IPS-15b (cell line): ENCODE measurements around the gene ASMTL.
"Not testable (repeated sequence)": the region's sequence is repeated elsewhere in the genome, so short reads cannot be mapped to it uniquely, and the experiment has no call there.

Source experiments
- H3K27me3 ChIP-seq: one replicate; pipeline ENCODE4 v1.6.1; 2013; ENCODE audit warnings: low read length; ENCODE audit not compliant: control insufficient read depth, insufficient read depth
- H3K36me3 ChIP-seq: one replicate; pipeline ENCODE4 v1.6.1; 2013; ENCODE audit warnings: low read length; ENCODE audit not compliant: control insufficient read depth, insufficient read depth
- H3K4me1 ChIP-seq: one replicate; pipeline ENCODE4 v1.6.1; 2013; ENCODE audit warnings: mild to moderate bottlenecking, low read length; ENCODE audit not compliant: control insufficient read depth, insufficient read depth
- H3K4me3 ChIP-seq: one replicate; pipeline ENCODE4 v1.5.1; 2013; ENCODE audit warnings: low read depth, low read length
- H3K9ac ChIP-seq: one replicate; pipeline ENCODE4 v1.6.1; 2013; ENCODE audit warnings: low read depth, mild to moderate bottlenecking, low read length
- H3K9me3 ChIP-seq: one replicate; pipeline ENCODE4 v1.6.1; 2013; ENCODE audit warnings: mild to moderate bottlenecking, low read length; ENCODE audit not compliant: control insufficient read depth, insufficient read depth

The ASMTL gene

DNA sequence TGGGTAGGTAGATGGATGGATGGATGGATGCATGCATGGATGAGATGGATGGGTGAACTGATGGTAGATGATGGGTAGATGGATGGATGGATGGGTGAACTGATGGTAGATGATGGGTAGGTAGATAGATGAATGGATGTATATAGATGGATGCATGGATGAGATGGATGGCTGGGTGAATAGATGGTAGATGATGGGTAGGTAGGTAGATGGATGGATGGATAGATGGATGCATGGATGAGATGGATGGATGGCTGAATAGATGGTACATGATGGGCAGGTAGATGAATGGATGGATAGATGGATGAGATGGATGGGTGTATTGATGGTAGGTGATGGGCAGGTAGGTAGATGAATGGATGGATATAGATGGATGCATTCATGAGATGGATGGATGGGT is 45.7 kb downstream of the ASMTL start:
- Histone ChIP-seq H3K9ac (no peak overlapping the region), H3K4me1 (no peaks in the 10 kb centered on the region), H3K9me3 (no peaks in the 10 kb centered on the region), H3K27me3 (no peaks in the 10 kb centered on the region), H3K4me3 (no peak overlapping the region), H3K36me3 (peaks cover 61% of the 10 kb centered on the region)

DNA sequence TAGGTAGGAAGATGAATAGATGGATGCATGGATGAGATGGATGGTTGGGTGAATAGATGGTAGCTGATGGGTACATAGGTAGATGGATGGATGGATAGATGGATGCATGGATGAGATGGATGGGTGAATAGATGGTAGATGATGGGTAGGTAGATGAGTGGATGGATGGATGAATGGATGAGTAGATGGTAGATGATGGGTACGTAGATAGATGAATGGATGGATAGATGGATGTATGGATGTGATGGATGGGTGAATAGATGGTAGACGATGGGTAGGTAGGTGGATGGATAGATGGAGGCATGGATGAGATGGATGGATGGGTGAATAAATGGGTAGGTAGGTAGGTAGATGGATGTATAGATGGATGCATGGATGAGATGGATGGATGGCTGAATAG is 46.9 kb downstream of the ASMTL start:
- not testable (repeated sequence) for H3K4me3 ChIP-seq, H3K27me3 ChIP-seq, H3K4me1 ChIP-seq, H3K9ac ChIP-seq, H3K9me3 ChIP-seq
- peaks cover 61% of the 10 kb centered on the region for H3K36me3 ChIP-seq

DNA sequence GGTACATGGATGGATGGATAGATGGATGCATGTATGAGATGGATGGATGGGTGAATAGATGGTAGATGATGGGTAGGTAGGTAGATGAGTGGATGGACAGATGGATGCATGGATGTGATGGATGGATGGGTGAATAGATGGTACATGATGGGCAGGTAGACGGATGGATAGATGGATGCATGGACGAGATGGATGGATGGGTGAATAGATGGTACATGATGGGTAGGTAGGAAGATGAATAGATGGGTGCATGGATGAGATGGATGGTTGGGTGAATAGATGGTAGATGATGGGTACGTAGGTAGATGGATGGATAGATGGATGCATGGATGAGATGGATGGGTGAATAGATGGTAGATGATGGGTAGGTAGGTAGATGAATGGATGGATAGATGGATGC is 48.8 kb downstream of the ASMTL start:
- not testable (repeated sequence) for H3K9me3 ChIP-seq, H3K4me1 ChIP-seq, H3K9ac ChIP-seq, H3K27me3 ChIP-seq, H3K4me3 ChIP-seq
- peaks cover 59% of the 10 kb centered on the region for H3K36me3 ChIP-seq

DNA sequence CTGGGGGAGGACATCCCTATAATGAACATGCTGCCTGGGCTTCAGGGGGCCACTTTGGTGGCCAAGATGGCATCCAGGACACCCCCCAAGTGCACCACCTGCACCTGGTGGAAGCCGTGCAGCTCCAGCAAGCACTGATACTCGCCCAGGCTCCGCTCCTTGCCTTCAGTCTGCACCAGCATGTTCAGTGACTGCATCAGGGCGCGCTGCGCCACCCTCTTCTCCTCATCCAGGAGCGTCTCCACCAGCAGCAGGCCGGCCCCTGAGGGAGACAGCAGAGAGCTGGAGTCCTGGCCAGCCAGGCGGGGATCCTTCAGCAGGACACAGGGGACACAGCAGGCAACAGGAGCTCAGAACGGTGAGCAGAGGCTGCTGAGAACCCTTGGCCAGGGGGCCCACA is 49.5 kb downstream of the ASMTL start:
- H3K4me3 ChIP-seq, result no peak overlapping the region
- no peak overlapping the region for H3K9ac ChIP-seq
- H3K36me3 ChIP-seq, result peaks cover 59% of the 10 kb centered on the region
- peaks cover 3% of the 10 kb centered on the region for H3K4me1 ChIP-seq
- H3K27me3 ChIP-seq, result no peaks in the 10 kb centered on the region
- H3K9me3 ChIP-seq, result no peaks in the 10 kb centered on the region

DNA sequence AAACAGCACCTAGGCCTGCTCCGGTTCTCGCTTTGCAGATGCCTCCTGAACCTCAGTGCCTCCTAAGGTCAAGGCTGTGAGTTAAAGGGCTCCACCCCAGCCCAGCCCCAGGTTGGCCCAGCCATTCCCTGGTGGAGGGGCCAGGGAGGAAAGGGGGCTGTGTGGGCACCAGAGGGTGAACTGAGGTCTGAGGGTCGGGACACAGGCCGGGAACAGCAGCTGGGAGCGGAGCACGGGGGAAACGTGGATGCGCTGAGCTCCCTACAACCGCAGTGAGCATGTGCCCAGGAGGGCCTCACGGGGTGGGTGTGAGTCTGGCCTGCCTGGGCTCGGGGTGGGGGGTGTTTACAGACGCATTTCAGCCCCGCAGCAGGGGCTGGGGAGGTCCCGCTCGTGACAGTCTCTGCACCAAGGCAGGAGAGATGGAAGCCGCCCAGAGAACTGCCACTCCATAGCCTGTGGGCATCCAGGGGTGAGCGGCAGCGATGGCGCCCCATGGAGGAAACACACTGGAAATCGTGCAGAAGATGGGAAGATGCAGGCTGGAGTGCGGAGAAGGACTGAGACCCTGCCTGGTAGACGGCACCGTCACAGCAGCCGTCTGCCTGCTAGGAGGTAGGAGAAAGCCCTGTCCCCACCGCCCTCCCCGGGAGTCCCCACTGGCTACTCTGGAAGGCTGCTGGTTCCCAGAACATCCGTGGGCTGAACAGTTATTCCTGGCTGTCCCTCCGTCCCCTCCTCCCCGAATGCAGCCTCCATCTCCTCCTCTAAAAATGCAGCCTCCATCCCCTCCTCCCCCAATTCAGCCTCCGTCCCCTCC is 50.9 kb downstream of the ASMTL start:
- no peak overlapping the region for H3K4me3 ChIP-seq
- peaks cover 53% of the 10 kb centered on the region for H3K36me3 ChIP-seq
- H3K4me1 ChIP-seq, result peaks cover 3% of the 10 kb centered on the region
- no peaks in the 10 kb centered on the region for H3K27me3 ChIP-seq
- H3K9ac ChIP-seq, result no peak overlapping the region
- H3K9me3 ChIP-seq, result no peaks in the 10 kb centered on the region

DNA sequence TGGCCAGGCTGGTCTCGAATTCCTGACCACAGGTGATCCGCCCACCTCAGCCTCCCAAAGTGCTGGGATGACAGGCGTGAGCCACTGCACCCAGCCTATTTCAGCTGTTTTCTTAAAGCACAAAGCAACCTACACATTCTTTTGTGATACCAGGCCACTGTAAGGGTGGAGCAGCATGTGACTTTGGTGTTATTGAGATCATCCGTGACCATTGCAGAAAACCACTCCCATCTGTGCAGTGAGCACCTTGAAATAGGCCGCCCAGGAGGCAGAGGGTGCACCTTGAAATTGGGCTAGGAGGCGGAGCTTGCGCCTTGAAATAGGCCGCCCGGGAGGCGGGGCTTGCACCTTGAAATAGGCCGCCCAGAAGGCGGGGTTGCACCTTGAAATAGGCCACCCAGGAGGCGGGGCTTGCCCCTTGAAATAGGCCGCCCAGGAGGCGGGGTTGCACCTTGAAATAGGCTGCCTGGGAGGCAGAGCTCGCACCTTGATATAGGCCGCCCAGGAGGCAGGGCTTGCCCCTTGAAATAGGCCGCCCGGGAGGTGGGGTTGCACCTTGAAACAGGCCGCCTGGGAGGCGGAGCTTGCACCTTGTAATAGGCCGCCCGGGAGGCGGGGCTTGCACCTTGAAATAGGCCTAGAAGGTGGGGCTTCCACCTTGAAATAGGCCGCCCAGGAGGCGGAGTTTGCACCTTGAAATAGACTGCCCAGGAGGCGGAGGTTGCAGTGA is 51.8 kb downstream of the ASMTL start:
- H3K4me1 ChIP-seq, result peaks cover 3% of the 10 kb centered on the region
- H3K4me3 ChIP-seq, result no peak overlapping the region
- no peak overlapping the region for H3K9ac ChIP-seq
- H3K36me3 ChIP-seq, result peaks cover 47% of the 10 kb centered on the region
- no peaks in the 10 kb centered on the region for H3K9me3 ChIP-seq
- H3K27me3 ChIP-seq, result no peaks in the 10 kb centered on the region

DNA sequence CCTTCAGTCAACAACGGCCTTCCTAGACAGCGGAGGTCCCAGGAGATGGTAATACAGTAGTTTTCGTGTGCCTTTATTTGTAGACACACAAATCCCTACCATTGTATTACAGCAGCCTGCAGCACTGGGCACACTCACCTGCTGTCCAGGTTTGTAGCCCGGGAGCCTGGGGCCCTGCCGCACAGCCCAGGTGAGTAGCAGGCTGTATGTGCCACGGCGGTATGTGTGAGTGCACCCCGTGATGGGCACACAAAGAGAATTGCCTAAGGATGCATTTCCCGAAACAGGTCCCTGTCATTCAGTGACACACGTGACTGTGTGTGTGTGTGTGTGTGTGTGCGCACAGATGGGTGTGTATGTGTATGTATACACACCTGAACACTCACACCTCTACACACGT is 52.7 kb downstream of the ASMTL start:
- no peak overlapping the region for H3K4me3 ChIP-seq
- peaks cover 46% of the 10 kb centered on the region for H3K36me3 ChIP-seq
- H3K9ac ChIP-seq, result no peak overlapping the region
- H3K9me3 ChIP-seq, result no peaks in the 10 kb centered on the region
- no peaks in the 10 kb centered on the region for H3K27me3 ChIP-seq
- peaks cover 3% of the 10 kb centered on the region for H3K4me1 ChIP-seq

DNA sequence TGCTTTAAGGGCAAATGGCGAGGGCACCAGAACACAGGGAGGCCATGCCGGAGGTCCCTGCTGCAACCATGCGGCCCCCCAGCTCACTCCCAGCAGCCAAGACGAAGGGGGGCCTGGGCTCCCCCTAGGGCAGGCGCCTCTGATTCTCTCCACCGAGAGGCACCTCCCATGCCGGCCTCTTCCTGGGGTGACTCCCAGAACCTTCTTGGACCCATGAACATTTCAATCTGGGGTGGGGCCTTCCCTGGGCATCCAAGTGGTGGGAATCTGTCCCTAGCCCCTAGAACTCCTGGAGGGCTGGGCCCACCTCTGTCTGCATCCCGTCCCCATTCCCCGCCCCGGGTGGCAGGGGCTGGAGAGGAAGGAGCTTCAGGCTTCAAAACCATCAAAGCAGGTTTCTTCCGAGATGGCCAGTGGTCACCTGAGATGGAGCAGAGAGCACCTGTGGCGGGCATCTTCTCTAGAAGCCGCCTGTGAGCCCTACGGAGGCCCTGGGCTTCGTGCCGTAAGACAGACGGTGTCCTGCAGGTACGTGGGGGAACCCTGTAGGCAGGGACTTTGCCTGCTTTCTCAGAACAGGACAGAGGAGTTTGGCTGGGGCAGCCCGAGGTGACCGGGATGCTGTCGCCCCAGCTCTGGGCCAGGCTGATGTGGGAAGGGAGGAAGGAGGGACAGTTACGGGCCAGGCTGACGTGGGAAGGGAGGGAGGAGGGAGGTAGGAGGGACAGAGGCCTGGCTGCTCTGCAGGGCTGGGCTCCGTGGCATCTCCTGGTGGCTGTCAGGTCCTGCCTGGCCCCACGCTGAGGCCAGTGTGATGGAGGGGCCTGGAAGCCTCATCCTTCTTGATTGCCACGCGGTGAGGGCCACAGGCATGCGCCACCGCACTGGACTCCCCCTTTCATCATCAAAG is 54.0 kb downstream of the ASMTL start:
- Histone ChIP-seq H3K9ac (no peak overlapping the region), H3K4me3 (no peak overlapping the region), H3K9me3 (no peaks in the 10 kb centered on the region), H3K27me3 (no peaks in the 10 kb centered on the region), H3K4me1 (peaks cover 3% of the 10 kb centered on the region), H3K36me3 (peaks cover 36% of the 10 kb centered on the region)

DNA sequence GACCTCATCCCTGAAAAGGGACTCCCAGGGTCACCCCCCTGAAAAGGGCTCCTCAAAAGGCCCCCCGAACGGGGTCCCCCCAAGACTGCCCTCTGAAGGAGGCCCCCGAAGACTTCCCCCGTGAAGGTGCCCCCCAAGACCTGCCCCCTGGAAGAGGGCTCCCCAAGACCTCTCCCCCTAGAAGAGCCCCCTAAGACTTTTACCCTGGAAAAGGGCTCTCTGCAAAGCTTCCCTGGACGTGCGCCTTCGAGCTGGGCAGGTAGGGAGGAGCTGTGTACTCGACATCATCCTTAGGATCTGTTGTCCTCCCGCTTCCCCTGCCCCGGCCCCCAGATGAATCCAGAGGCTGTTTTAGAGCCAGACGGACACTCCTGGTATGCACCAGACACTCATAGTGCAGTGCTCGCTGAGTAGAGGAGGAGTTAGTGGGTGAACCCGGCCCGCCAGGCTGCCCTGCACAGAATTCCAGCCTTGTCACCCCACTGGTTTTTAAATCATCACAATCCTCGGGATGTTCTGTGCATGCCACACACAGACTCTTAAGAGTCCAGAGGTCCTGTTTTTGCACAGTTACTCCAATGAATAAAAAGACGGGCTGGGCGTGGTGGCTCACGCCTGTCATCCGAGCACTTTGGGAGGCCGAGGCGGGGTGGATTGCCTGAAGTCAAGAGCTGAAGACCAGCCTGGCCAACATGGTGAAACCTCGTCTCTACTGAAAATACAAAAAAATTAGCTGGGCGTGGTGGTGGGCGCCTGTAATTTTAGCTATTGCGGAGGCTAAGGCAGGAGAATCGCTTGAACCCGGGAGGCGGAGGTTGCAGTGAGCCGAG is 55.1 kb downstream of the ASMTL start:
- H3K9me3 ChIP-seq, result no peaks in the 10 kb centered on the region
- H3K4me1 ChIP-seq, result peaks cover 3% of the 10 kb centered on the region
- H3K9ac ChIP-seq, result no peak overlapping the region
- no peaks in the 10 kb centered on the region for H3K27me3 ChIP-seq
- no peak overlapping the region for H3K4me3 ChIP-seq
- H3K36me3 ChIP-seq, result peaks cover 27% of the 10 kb centered on the region

DNA sequence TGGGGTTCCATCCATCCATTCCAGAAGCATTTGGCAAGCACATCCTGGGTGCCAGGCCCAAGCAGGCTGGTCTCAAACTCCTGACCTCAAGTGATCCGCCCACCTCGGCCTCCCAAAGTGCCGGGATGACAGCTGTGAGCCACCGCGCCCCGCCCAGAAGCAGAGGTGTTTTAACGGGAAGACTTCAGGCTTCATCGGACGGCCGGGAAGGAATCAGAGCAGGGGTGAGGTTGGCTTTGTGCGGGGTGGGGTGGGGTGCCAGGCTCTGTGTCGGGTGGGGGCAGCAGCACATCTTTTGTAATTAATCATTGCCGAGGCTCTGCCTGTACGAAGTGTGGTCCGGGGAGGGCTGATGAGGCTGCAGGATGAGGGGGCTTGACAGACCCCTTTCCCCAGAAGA is 55.7 kb downstream of the ASMTL start:
- H3K4me3 ChIP-seq, result no peak overlapping the region
- H3K27me3 ChIP-seq, result no peaks in the 10 kb centered on the region
- H3K9me3 ChIP-seq, result no peaks in the 10 kb centered on the region
- no peak overlapping the region for H3K9ac ChIP-seq
- peaks cover 3% of the 10 kb centered on the region for H3K4me1 ChIP-seq
- H3K36me3 ChIP-seq, result peaks cover 25% of the 10 kb centered on the region

DNA sequence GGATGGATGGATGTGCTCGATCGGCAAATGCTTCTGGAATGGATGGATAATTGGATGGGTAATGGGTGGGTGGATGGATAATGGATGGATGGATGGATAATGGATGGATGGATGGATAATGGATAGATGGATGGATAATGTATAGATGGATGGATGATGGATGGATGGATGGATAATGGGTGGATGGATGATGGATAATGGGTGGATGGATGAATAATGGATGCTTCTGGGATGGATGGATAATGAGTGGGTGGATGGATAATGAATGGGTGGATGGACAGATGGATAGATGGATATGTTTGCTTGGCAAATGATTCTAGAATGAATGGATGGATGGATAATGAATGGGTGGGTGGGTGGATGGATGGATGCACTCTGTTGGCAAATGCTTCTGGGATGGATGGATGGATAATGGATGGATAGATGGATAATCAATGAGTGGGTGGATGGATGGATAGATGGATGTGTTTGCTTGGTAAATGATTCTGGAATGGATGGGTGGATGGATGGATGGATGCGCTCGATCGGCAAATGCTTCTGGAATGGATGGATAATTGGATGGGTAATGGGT is 57.0 kb downstream of the ASMTL start:
- H3K4me1 ChIP-seq, result peaks cover 2% of the 10 kb centered on the region
- H3K36me3 ChIP-seq, result peaks cover 27% of the 10 kb centered on the region
- no peak overlapping the region for H3K9ac ChIP-seq
- no peaks in the 10 kb centered on the region for H3K9me3 ChIP-seq
- no peak overlapping the region for H3K4me3 ChIP-seq
- no peaks in the 10 kb centered on the region for H3K27me3 ChIP-seq
